Thyroid gland (tissue), 4 donors: Measurements from ENCODE around the gene ZC3H12C. TPM values are rescaled to one million over a fixed set of nuclear protein-coding genes. Genes with fewer than 3 reads are reported as not detected.

Experiments used
- DNase-seq, 2 donors: peaks; one replicate each; pipeline ENCODE4 v3.0.0-alpha.2; 2019
- H3K27ac ChIP-seq, 3 donors: fragments of 200-600 bp; sonication (generic); 1 replicate in 2 of 3; 2 replicates in 1 of 3; pipeline ENCODE4 v1.5.1; 2016 to 2019; ENCODE audit warnings: mild to moderate bottlenecking in 1 of 3, moderate library complexity in 1 of 3
- H3K27me3 ChIP-seq: fragments of 200-600 bp; sonication (generic); one replicate; pipeline ENCODE4 v1.5.1; 2019
- H3K36me3 ChIP-seq, 2 donors: fragments of 200-600 bp; sonication (generic); one replicate each; pipeline ENCODE4 v1.5.1; 2016 to 2019
- H3K4me1 ChIP-seq, 2 donors: fragments of 200-600 bp; sonication (generic); one replicate each; pipeline ENCODE4 v1.5.1; 2017 to 2019
- H3K4me3 ChIP-seq, 3 donors: fragments of 200-600 bp; sonication (generic); replicated peaks in 1 of 3; 1 replicate in 2 of 3; 2 replicates in 1 of 3; pipeline ENCODE4 v1.5.1; 2016; ENCODE audit warnings: mild to moderate bottlenecking in 1 of 3
- H3K9me3 ChIP-seq: fragments of 200-600 bp; sonication (generic); one replicate; pipeline ENCODE4 v1.5.1; 2017
- CTCF ChIP-seq, 6 experiments: fragments of 200-600 bp in 3 of 6; fragments of 450-650 bp in 3 of 6; sonication (generic) in 3 of 6; IDR thresholded peaks; one replicate each; pipeline ENCODE4 v1.5.1; 2016 to 2019; ENCODE audit warnings: antibody characterized with exemption in 6 of 6, mild to moderate bottlenecking in 2 of 6, inconsistent platforms in 1 of 6, moderate library complexity in 1 of 6
- POLR2A ChIP-seq, 2 donors: fragments of 450-650 bp; IDR thresholded peaks; one replicate each; pipeline ENCODE4 v1.6.1; 2017; ENCODE audit warnings: antibody characterized with exemption in 2 of 2, mild to moderate bottlenecking in 2 of 2, moderate library complexity in 1 of 2
- WGBS, 2 donors: methylation state at CpG; one replicate each; pipeline ENCODE4 v1.1.5; 2017; 5-methylcytosine and 5-hydroxymethylcytosine counted together
- intact Hi-C: fragments of 100-400 bp; cut with DNase I; formaldehyde crosslinking; loops from one replicate; pipeline ENCODE4 v1.15.1; 2023
- total RNA-seq, 4 donors: library from RNA; depleted of rRNA; stranded (reverse); fragments of >200 nt; gene quantifications; one replicate each; pipeline ENCODE4 v1.2.3, GENCODE V29; 2016

The ZC3H12C gene
- total RNA-seq, 4 donors from 2014 or later: 20.9 to 49.7 (median 30.6) TPM

DNA sequence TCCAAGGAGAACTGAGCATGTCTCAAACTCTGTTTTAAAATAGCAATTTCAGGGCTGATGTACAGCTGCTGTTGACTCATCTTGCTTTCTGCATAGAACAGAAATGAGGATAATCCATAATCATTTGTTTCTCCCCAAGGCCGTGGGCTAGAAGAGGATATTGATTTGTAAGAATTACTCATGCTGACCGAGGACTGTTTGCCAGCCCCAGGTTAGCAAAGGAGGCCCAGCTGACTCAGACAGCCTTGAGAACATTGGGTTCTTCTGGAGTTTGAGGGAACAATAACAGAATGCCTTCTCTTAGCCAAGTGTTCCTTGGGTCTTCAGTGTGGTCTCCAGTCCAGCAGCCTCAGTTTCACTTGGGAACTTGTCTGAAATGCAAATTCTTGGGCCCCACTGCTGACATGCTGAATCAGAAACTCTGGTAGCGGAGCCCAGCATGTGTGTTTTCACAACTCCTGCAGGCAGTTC, 92.0 kb downstream of the ZC3H12C start:
- WGBS, 2 donors: 85 to 96% methylated on average over 3 of the region's 3 CpGs
- Histone ChIP-seq H3K4me3 (no peak overlapping the region), H3K9me3 (no peaks in the 10 kb centered on the region), H3K27ac (no peak overlapping the region), H3K4me1 (no peaks in the 10 kb centered on the region), H3K36me3 (no peaks in the 10 kb centered on the region), H3K27me3 (no peaks in the 10 kb centered on the region)
- TF ChIP-seq CTCF (IDR thresholded peaks at IDR 0.05) (no peak), POLR2A (IDR thresholded peaks at IDR 0.05) (no peak)
- intact Hi-C loops: no loop called here
- DNase-seq: no peak

GRCh38 chr11:110185599-110185998, 92.4 kb downstream of the ZC3H12C start:
- intact Hi-C loops: no loop called here

DNA sequence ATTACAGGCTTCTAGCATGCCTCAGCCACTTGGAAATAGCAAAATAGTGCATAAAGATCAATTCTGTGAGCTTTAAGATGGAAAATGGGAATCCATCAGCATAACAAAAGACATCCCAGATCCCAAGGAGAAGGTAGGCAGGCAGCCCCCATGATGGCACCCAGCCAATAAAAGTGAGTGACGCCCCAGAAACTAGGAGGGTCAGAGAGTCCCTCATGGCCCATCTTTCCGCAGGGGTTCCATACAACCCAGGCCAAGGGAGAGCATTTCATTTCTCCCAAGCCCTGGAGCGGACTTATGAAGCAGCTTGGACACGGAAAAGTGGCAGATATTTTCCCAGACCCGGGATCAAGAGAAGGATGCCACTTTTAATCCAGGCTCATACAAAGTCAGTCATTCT, 93.3 kb downstream of the ZC3H12C start:
- DNase-seq: no peak
- H3K27ac ChIP-seq: no peak overlapping the region
- intact Hi-C loops: no loop called here

More at GRCh38 chr11:110185599-110185998, 92.4 kb downstream of the ZC3H12C start:
- WGBS, 2 donors: 67 to 70% methylated on average over 7 of the region's 7 CpGs
- DNase-seq: no peak
- Histone ChIP-seq H3K4me3 (no peak overlapping the region), H3K27me3 (no peaks in the 10 kb centered on the region), H3K27ac (no peak overlapping the region), H3K9me3 (no peaks in the 10 kb centered on the region), H3K4me1 (no peaks in the 10 kb centered on the region), H3K36me3 (no peaks in the 10 kb centered on the region)
- TF ChIP-seq POLR2A (IDR thresholded peaks at IDR 0.05) (no peak), CTCF (IDR thresholded peaks at IDR 0.05) (no peak)

DNA sequence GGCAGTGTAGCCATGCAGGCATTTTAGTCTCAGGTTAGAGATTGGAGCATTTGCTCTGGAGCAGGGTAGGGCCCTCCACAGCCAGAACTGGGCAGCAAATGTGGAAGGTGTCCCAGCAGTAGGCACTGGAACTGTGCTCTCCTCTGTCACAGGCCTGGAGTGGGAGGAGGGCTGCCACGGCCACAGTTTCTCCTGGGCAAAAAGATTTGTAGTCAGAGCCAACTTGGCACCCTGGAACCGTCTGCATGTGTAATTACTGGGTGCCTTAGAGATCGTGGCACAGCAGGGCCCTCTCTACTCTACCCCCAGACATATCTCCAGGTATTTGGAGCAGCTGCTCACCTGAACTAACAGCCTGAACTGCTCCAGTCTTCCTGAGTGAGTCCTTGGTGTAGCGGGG, 93.7 kb downstream of the ZC3H12C start:
- Histone ChIP-seq H3K27ac (no peak overlapping the region), H3K4me3 (no peak overlapping the region), H3K4me1 (no peaks in the 10 kb centered on the region), H3K9me3 (no peaks in the 10 kb centered on the region), H3K36me3 (no peaks in the 10 kb centered on the region), H3K27me3 (no peaks in the 10 kb centered on the region)
- WGBS, 2 donors: 81 to 88% methylated on average over 4 of the region's 4 CpGs
- intact Hi-C loops: no loop called here
- TF ChIP-seq CTCF (IDR thresholded peaks at IDR 0.05): no peak
- TF ChIP-seq POLR2A (IDR thresholded peaks at IDR 0.05): no peak
- no peak for DNase-seq

More for the DNA sequence above, 93.3 kb downstream of the ZC3H12C start:
- no peak for TF ChIP-seq CTCF (IDR thresholded peaks at IDR 0.05)
- TF ChIP-seq POLR2A (IDR thresholded peaks at IDR 0.05): no peak
- WGBS, 2 donors: 94 to 95% methylated on average over 5 of the region's 5 CpGs
- no peaks in the 10 kb centered on the region for H3K27me3 ChIP-seq
- H3K4me3 ChIP-seq: no peak overlapping the region
- no peaks in the 10 kb centered on the region for H3K4me1 ChIP-seq
- no peaks in the 10 kb centered on the region for H3K9me3 ChIP-seq
- no peaks in the 10 kb centered on the region for H3K36me3 ChIP-seq

DNA sequence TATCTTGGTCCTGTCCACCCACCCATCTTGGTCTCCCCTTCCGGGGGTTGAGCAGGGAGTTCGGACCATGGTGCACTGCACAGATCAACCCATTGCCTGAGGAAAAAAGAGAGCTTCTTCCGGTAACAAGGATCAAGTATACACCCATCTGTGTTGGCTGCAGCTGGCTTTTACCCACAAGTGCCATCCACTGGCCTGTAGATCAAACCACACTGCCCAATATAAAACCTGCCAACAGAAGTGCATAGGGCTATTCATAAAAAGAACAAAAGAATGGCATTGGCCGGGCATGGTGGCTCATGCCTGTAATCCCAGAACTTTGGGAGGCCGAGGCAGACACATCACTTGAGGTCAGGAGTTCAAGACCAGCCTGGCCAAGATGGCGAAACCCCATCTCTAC, 94.5 kb downstream of the ZC3H12C start:
- Histone ChIP-seq H3K4me1 (no peaks in the 10 kb centered on the region), H3K4me3 (no peak overlapping the region), H3K27ac (no peak overlapping the region), H3K27me3 (no peaks in the 10 kb centered on the region), H3K36me3 (no peaks in the 10 kb centered on the region), H3K9me3 (no peaks in the 10 kb centered on the region)
- TF ChIP-seq POLR2A (IDR thresholded peaks at IDR 0.05): no peak
- TF ChIP-seq CTCF (IDR thresholded peaks at IDR 0.05): no peak
- intact Hi-C loops: no loop called here
- DNase-seq: no peak
- WGBS, 2 donors: 94 to 97% methylated on average over 6 of the region's 6 CpGs
